Activated T-helper 1 cell treated with anti-CD3 and anti-CD28 coated beads, Interleukin-12 subunit alpha, Interleukin-12 subunit beta, Interleukin-2, Interleukin-4 antibody, amounts not matched to agents 30 ng/mL and 10 ng/mL and 1 ng/mL, durations not matched to agents 14 hours and 24 hours and 36 hours (primary cell): ENCODE results near the gene SLIT3. TPM values are rescaled to one million over a fixed set of nuclear protein-coding genes. Genes with fewer than 3 reads are reported as not detected.

ENCODE experiments used
- DNase-seq: peaks from one replicate; pipeline ENCODE4 v3.0.0; 2021; ENCODE audit warnings: low spot score
- H3K27ac Mint-ChIP-seq: one replicate; pipeline ENCODE4 v1.8.0; 2021; ENCODE audit warnings: mild to moderate bottlenecking, mixed read lengths
- H3K27me3 Mint-ChIP-seq: one replicate; pipeline ENCODE4 v1.8.0; 2022; ENCODE audit warnings: mild to moderate bottlenecking, moderate library complexity, mixed read lengths; ENCODE audit not compliant: insufficient read depth
- H3K36me3 Mint-ChIP-seq: one replicate; pipeline ENCODE4 v1.8.0; 2021; ENCODE audit warnings: low read depth, mixed read lengths
- H3K4me1 Mint-ChIP-seq: one replicate; pipeline ENCODE4 v1.8.0; 2021; ENCODE audit warnings: low read depth, mixed read lengths
- H3K4me3 Mint-ChIP-seq: one replicate; pipeline ENCODE4 v1.8.0; 2021; ENCODE audit warnings: mild to moderate bottlenecking, moderate library complexity, mixed read lengths
- H3K9me3 Mint-ChIP-seq: one replicate; pipeline ENCODE4 v1.8.0; 2021; ENCODE audit warnings: mixed read lengths
- intact Hi-C: fragments of 100-400 bp; cut with micrococcal nuclease; formaldehyde crosslinking; loops from one replicate; pipeline ENCODE4 v1.15.1; 2024
- total RNA-seq: library from RNA; stranded (reverse); gene quantifications from 2 replicates; pipeline ENCODE4 v1.2.3, GENCODE V29; 2022

The SLIT3 gene
- total RNA-seq, 1 donor from 2014 or later: 0.03 TPM

DNA sequence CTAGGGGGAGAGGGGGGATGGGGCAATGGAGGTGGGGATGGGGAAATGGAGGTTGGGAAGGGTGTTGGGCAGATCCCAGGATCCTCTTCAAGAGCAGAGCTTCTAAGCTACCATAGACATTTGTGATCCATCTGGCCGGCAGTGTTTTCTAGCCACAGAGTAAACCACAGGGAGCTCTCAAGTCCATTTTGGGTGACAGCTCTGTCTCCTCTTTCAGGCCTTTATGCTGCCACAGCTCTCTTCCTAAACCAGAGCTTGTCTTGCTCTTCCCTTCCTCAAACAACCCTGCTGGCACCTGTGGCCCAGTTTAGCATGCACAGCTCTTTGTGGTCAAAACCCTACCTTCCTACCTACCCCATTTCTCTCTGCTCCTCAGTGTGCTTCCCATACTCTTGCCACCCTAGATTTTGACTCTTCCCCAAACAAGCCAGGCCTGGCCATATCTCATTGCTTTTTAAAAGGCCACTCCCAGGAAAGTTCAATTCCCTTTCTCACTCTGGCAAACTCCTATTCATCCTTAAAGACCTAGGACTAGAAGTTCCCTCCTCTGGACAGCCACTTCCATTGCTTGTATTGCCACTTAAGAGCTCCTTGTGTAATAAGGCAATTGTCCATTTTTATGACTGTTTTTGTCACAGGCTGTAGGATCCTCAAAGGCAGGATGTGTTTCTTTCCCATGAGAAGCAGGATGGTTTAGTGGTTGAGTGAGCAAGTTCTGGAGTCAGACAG, 637.5 kb downstream of the SLIT3 start:
- intact Hi-C loops: no loop called here
- H3K4me3 Mint-ChIP-seq: no peak overlapping the region
- H3K9me3 Mint-ChIP-seq: no peaks in the 10 kb centered on the region
- H3K36me3 Mint-ChIP-seq: no peaks in the 10 kb centered on the region
- no peaks in the 10 kb centered on the region for H3K4me1 Mint-ChIP-seq
- H3K27me3 Mint-ChIP-seq: peaks cover 16% of the 10 kb centered on the region
- H3K27ac Mint-ChIP-seq: no peak overlapping the region
- no peak for DNase-seq

- no peak for DNase-seq
- H3K9me3 Mint-ChIP-seq: no peaks in the 10 kb centered on the region
- no peaks in the 10 kb centered on the region for H3K36me3 Mint-ChIP-seq
- intact Hi-C loops: no loop called here
- H3K27me3 Mint-ChIP-seq: peaks cover 16% of the 10 kb centered on the region
- H3K4me1 Mint-ChIP-seq: no peaks in the 10 kb centered on the region
- no peak overlapping the region for H3K27ac Mint-ChIP-seq
- no peak overlapping the region for H3K4me3 Mint-ChIP-seq
Observed at GRCh38 chr5:168661593-168662485, 639.1 kb downstream of the SLIT3 start.

- Mint-ChIP-seq H3K4me1 (no peaks in the 10 kb centered on the region), H3K27me3 (peaks cover 16% of the 10 kb centered on the region), H3K36me3 (no peaks in the 10 kb centered on the region), H3K4me3 (no peak overlapping the region), H3K27ac (no peak overlapping the region), H3K9me3 (no peaks in the 10 kb centered on the region)
- no peak for DNase-seq
- intact Hi-C loops: no loop called here
Observed at GRCh38 chr5:168660691-168661090, 640.2 kb downstream of the SLIT3 start.

DNA sequence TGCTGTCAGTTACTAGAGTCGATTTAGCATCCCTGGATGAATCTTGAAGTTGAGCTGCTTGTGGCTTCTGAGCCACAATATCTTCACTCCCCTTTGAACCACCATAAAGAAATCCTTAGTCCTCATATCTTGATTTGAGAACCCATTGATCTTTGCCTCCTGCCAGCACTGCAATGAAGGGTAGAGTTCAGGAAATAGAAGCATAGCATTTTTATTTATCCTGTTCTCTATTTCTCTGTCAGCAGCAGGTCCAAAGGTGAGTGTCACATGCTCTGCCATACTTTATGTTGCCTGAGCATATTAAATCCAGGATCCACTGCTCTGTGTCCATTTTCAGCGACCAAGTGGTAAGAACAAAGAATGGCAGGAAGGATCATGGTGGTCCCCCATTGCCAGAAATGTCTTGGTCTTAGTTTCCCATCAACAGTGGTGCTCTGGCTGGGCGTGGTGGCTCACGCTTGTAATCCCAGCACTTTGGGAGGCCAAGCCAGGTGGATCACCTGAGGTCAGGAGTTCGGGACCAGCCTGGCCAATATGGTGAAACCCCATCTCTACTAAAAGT, 641.6 kb downstream of the SLIT3 start:
- H3K4me3 Mint-ChIP-seq: no peak overlapping the region
- intact Hi-C loops: no loop called here
- H3K4me1 Mint-ChIP-seq: no peaks in the 10 kb centered on the region
- H3K27ac Mint-ChIP-seq: no peak overlapping the region
- H3K9me3 Mint-ChIP-seq: no peaks in the 10 kb centered on the region
- DNase-seq: no peak
- H3K36me3 Mint-ChIP-seq: no peaks in the 10 kb centered on the region
- H3K27me3 Mint-ChIP-seq: peaks cover 16% of the 10 kb centered on the region

DNA sequence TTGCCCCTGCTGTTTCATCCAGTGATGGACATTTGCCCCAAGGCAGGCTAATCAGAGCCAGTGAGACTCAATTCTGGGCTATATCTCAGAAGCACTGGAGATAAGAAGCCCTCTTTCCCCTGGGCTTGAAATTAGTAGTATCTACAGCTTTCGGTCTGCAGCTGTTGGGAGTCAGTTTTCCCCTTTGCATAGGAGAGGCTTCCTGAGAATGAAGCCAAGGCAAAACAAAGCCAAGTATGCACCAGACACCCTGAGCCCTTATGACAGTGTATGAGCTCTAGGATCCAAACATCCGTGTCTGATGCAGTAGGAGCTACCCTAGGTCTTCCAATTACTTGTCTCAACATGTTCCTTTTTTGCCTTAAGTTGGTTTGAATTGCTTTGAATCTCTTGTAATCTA, 642.5 kb downstream of the SLIT3 start:
- Mint-ChIP-seq H3K36me3 (no peaks in the 10 kb centered on the region), H3K4me1 (no peaks in the 10 kb centered on the region), H3K27me3 (peaks cover 11% of the 10 kb centered on the region), H3K9me3 (no peaks in the 10 kb centered on the region), H3K4me3 (no peak overlapping the region), H3K27ac (no peak overlapping the region)
- no peak for DNase-seq
- intact Hi-C loops: no loop called here

DNA sequence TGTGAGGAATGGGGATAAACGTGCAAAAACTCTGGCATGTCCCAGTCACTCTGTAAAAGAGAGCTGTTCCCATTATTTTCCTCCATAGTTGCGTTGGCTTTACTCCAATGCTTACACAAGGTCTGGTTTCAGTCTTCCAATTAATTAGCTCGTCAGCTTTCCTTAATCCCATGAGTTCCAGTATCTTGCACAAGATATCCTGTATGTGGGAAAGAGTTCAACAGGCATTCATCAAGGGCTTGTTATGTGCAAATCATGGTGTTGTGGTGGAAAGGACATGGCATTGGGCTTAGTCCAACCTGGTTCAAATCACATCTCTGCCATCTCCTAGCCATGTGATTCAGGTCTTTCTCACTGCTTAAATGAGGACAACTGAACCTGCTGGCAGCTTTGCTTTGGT, 644.3 kb downstream of the SLIT3 start:
- H3K9me3 Mint-ChIP-seq: no peaks in the 10 kb centered on the region
- intact Hi-C loops: no loop called here
- H3K4me1 Mint-ChIP-seq: no peaks in the 10 kb centered on the region
- no peak overlapping the region for H3K4me3 Mint-ChIP-seq
- H3K27me3 Mint-ChIP-seq: peaks cover 3% of the 10 kb centered on the region
- no peak overlapping the region for H3K27ac Mint-ChIP-seq
- DNase-seq: no peak
- H3K36me3 Mint-ChIP-seq: no peaks in the 10 kb centered on the region

- no peaks in the 10 kb centered on the region for H3K4me1 Mint-ChIP-seq
- intact Hi-C loops: no loop called here
- no peaks in the 10 kb centered on the region for H3K36me3 Mint-ChIP-seq
- no peaks in the 10 kb centered on the region for H3K9me3 Mint-ChIP-seq
- H3K27me3 Mint-ChIP-seq: peaks cover 3% of the 10 kb centered on the region
- no peak overlapping the region for H3K27ac Mint-ChIP-seq
- DNase-seq: no peak
- H3K4me3 Mint-ChIP-seq: no peak overlapping the region
Observed at GRCh38 chr5:168655316-168655715, 645.6 kb downstream of the SLIT3 start.

DNA sequence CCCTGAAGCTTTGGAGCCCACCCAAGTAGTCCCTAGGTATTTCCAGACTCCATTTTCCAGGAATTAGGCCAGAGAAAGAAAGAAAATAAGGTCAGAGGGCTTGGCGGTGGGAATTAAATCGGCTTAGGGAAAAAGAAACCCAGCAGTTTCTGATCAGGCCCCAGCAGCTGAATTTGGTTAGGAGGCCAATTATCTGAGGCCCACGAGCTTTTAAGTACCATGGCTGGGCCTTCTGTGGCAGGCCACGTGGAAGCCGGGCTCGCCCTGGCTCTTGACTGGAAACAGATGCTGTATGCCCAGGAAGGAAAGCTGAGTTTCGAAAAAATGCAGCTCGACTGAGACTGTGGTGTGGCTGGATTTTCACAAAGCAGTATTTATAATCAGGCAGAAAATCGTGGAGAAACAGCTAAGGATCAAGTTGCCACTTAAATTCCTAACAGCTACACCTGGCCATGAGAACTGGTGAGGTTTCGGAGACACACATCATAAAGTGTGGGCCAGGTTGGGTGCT, 646.7 kb downstream of the SLIT3 start:
- Mint-ChIP-seq H3K27me3 (peaks cover 3% of the 10 kb centered on the region), H3K36me3 (no peaks in the 10 kb centered on the region)

DNA sequence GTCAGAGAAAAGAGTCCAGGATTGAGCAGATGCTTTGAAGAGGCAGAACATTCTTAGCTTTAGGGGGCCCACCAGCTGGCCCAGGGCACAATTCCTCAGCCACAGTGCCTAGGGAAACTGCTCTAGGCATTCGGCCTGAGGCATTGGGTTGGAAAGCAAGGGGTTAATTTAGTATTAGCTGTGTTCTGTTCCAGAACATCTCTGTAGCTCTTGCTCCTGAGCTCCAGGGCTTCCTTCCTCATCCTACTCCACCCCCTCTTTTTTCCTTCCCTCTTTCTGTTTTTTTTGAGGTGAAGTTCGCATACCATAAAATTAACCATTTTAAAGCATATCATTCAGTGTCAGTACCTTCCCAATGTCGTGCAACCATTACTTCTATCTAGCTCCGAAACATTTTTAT, 647.3 kb downstream of the SLIT3 start:
- peaks cover 5% of the 10 kb centered on the region for H3K27me3 Mint-ChIP-seq

More for the DNA sequence above, 646.7 kb downstream of the SLIT3 start:
- no peak for DNase-seq
- no peaks in the 10 kb centered on the region for H3K9me3 Mint-ChIP-seq
- intact Hi-C loops: no loop called here
- no peak overlapping the region for H3K4me3 Mint-ChIP-seq
- no peaks in the 10 kb centered on the region for H3K4me1 Mint-ChIP-seq
- no peak overlapping the region for H3K27ac Mint-ChIP-seq

DNA sequence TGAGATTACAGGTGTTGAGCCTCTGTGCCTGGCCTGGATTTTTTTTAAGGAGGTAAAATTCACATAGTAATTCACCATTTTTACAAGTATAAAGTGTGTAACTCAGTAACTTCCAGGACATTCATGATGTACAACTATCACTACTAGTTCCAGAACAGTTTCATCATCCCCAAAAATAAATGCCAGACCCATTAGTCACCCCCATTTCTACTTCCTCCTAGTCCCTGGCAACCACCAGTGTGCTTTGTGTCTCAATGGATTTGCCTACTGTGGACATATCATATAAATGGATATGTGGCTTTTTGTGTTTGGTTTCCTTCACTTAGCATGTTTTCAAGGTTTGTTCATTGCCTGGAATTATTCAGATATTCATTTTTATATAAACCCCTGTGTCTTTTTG, 649.3 kb downstream of the SLIT3 start:
- no peaks in the 10 kb centered on the region for H3K36me3 Mint-ChIP-seq
- H3K27me3 Mint-ChIP-seq: peaks cover 5% of the 10 kb centered on the region
- H3K27ac Mint-ChIP-seq: no peak overlapping the region
- no peaks in the 10 kb centered on the region for H3K4me1 Mint-ChIP-seq
- no peaks in the 10 kb centered on the region for H3K9me3 Mint-ChIP-seq
- no peak overlapping the region for H3K4me3 Mint-ChIP-seq
- intact Hi-C loops: no loop called here
- DNase-seq: no peak

More for the DNA sequence above, 647.3 kb downstream of the SLIT3 start:
- H3K27ac Mint-ChIP-seq: no peak overlapping the region
- H3K4me1 Mint-ChIP-seq: no peaks in the 10 kb centered on the region
- H3K9me3 Mint-ChIP-seq: no peaks in the 10 kb centered on the region
- H3K4me3 Mint-ChIP-seq: no peak overlapping the region
- no peaks in the 10 kb centered on the region for H3K36me3 Mint-ChIP-seq
- DNase-seq: no peak
- intact Hi-C loops: no loop called here

GRCh38 chr5:168649306-168649705, 651.6 kb downstream of the SLIT3 start:
- Mint-ChIP-seq H3K9me3 (peaks cover 6% of the 10 kb centered on the region), H3K36me3 (no peaks in the 10 kb centered on the region), H3K27me3 (peaks cover 7% of the 10 kb centered on the region), H3K4me1 (no peaks in the 10 kb centered on the region), H3K4me3 (no peak overlapping the region), H3K27ac (no peak overlapping the region)
- intact Hi-C loops: no loop called here
- DNase-seq: no peak

GRCh38 chr5:168648576-168648975, 652.4 kb downstream of the SLIT3 start:
- H3K36me3 Mint-ChIP-seq: no peaks in the 10 kb centered on the region
- H3K27me3 Mint-ChIP-seq: peaks cover 7% of the 10 kb centered on the region
- H3K4me1 Mint-ChIP-seq: no peaks in the 10 kb centered on the region
- intact Hi-C loops: no loop called here
- peaks cover 6% of the 10 kb centered on the region for H3K9me3 Mint-ChIP-seq
- DNase-seq: no peak
- H3K27ac Mint-ChIP-seq: no peak overlapping the region
- H3K4me3 Mint-ChIP-seq: no peak overlapping the region

- Mint-ChIP-seq H3K27ac (no peak overlapping the region), H3K9me3 (peaks cover 6% of the 10 kb centered on the region), H3K4me1 (no peaks in the 10 kb centered on the region), H3K36me3 (no peaks in the 10 kb centered on the region), H3K27me3 (peaks cover 7% of the 10 kb centered on the region), H3K4me3 (no peak overlapping the region)
- intact Hi-C loops: no loop called here
- no peak for DNase-seq
Observed at GRCh38 chr5:168648016-168648415, 652.9 kb downstream of the SLIT3 start.
